Measurements from ENCODE around the gene TMC1. TPM values are rescaled to one million over a fixed set of nuclear protein-coding genes. Genes with fewer than 3 reads are reported as not detected.
"Not testable (repeated sequence)": the region's sequence is repeated elsewhere in the genome, so short reads cannot be mapped to it uniquely, and the experiment has no call there.

The TMC1 gene
- total RNA-seq, 4 donors from 2014 or later: 1.2 to 15.7 TPM; not detected in 2

GRCh38 chr9:72800328-72800994 is 279.1 kb downstream of the TMC1 start:
- no peak overlapping the region for H3K4me3 ChIP-seq
- in situ Hi-C loops (cut with MboI; ENCODE audit: low sequenced_read_pairs in 4 of 4): loop anchor here in 2 of 4 donors (25.0 kb wide), 2 partner anchors 188 to 763 kb away; no protein-coding TSS in a partner anchor

GRCh38 chr9:72805238-72805637 is 283.8 kb downstream of the TMC1 start:
- Histone ChIP-seq H3K27ac (no peak overlapping the region), H3K9me3 (no peaks in the 10 kb centered on the region), H3K4me1 (no peaks in the 10 kb centered on the region), H3K4me3 (no peak overlapping the region), H3K27me3 (no peaks in the 10 kb centered on the region), H3K36me3 (no peaks in the 10 kb centered on the region)
- DNase-seq (no peak), ATAC-seq (no peak)
- in situ Hi-C loops (cut with MboI; ENCODE audit: low sequenced_read_pairs in 4 of 4) (loop anchor here in 2 of 4 donors (25.0 kb wide), 2 partner anchors 193 to 768 kb away; no protein-coding TSS in a partner anchor), intact Hi-C loops (cut with DNase I; ENCODE audit: low total_unique reads) (no loop called here)
- TF ChIP-seq POLR2A (IDR thresholded peaks at IDR 0.05) (no peak), CTCF (IDR thresholded peaks at IDR 0.05 in 4 of 5, conservative IDR thresholded peaks at IDR 0.05 in 1 of 5) (no peak)

More at GRCh38 chr9:72800328-72800994, 279.1 kb downstream of the TMC1 start:
- H3K36me3 ChIP-seq: no peaks in the 10 kb centered on the region
- intact Hi-C loops (cut with DNase I; ENCODE audit: low total_unique reads): no loop called here
- H3K9me3 ChIP-seq: no peaks in the 10 kb centered on the region
- no peaks in the 10 kb centered on the region for H3K27me3 ChIP-seq
- TF ChIP-seq CTCF (IDR thresholded peaks at IDR 0.05 in 4 of 5, conservative IDR thresholded peaks at IDR 0.05 in 1 of 5) (no peak), POLR2A (IDR thresholded peaks at IDR 0.05) (no peak)
- no peak for ATAC-seq
- no peaks in the 10 kb centered on the region for H3K4me1 ChIP-seq
- no peak for DNase-seq
- no peak overlapping the region for H3K27ac ChIP-seq

GRCh38 chr9:72806313-72806809 is 285.0 kb downstream of the TMC1 start:
- intact Hi-C loops (cut with DNase I; ENCODE audit: low total_unique reads); H3K4me1 ChIP-seq; ATAC-seq; H3K27ac ChIP-seq; H3K4me3 ChIP-seq; H3K27me3 ChIP-seq; H3K36me3 ChIP-seq; DNase-seq; H3K9me3 ChIP-seq: not testable (repeated sequence)
- in situ Hi-C loops (cut with MboI; ENCODE audit: low sequenced_read_pairs in 4 of 4): loop anchor here in 2 of 4 donors (25.0 kb wide), 2 partner anchors 194 to 769 kb away; no protein-coding TSS in a partner anchor

DNA sequence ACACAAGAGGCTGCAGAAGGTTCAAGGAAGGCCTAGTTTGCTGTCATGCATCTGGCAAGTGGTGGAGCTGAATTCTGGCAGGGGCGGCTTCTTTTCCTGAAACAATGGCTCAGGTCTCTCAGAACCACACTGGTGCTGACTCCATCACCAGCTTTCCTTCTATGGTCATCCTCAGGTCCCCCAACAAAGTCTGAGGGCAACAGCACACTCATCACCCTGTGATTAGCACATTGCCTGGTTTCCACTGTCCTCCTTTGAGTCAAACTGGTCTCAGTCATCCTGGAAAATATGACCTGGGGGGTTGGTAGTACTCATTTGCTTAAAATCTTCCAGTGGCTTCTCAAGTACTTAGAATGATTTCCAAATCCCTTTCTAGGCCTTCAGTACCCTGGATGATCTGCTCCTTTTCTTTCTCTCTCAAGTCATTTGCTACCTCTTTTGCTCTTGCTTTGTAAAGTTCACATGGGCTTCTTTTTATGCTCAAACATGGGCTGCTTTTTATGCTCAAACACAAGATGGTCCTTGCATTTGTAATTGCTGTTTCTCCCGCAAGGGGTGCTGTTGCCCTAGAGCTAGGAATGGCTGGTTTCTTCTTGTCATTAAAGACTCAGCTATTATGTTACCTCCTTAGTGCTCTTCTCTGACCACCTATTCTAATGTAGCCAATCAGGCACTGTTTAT is 286.5 kb downstream of the TMC1 start:
- H3K36me3 ChIP-seq: no peaks in the 10 kb centered on the region
- DNase-seq (no peak), ATAC-seq (no peak)
- no peaks in the 10 kb centered on the region for H3K4me1 ChIP-seq
- H3K27me3 ChIP-seq: no peaks in the 10 kb centered on the region
- TF ChIP-seq POLR2A (IDR thresholded peaks at IDR 0.05) (no peak), CTCF (IDR thresholded peaks at IDR 0.05 in 4 of 5, conservative IDR thresholded peaks at IDR 0.05 in 1 of 5) (no peak)
- in situ Hi-C loops (cut with MboI; ENCODE audit: low sequenced_read_pairs in 4 of 4) (loop anchor here in 2 of 4 donors (25.0 kb wide), 2 partner anchors 196 to 771 kb away; no protein-coding TSS in a partner anchor), intact Hi-C loops (cut with DNase I; ENCODE audit: low total_unique reads) (no loop called here)
- H3K9me3 ChIP-seq: no peaks in the 10 kb centered on the region
- no peak overlapping the region for H3K4me3 ChIP-seq
- no peak overlapping the region for H3K27ac ChIP-seq

DNA sequence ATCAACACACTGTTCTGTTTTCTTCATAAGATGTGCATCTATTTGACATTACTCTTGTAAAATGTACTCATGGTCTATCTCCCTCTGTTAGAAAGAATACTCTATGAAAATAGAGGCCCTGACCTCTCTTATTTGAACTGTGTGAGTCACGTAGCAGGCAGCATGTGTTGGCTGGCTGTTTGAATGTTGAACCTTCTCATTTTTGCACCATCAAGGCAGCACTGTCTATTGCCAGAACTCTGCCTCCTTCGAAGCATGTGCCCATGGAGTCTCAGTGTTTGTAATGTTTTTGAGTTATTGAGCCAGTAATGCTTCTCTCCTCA is 287.0 kb downstream of the TMC1 start:
- in situ Hi-C loops (cut with MboI; ENCODE audit: low sequenced_read_pairs in 4 of 4) (loop anchor here in 2 of 4 donors (25.0 kb wide), 2 partner anchors 196 to 771 kb away; no protein-coding TSS in a partner anchor), intact Hi-C loops (cut with DNase I; ENCODE audit: low total_unique reads) (no loop called here)
- Histone ChIP-seq H3K27me3 (no peaks in the 10 kb centered on the region), H3K4me3 (no peak overlapping the region), H3K27ac (no peak overlapping the region), H3K4me1 (no peaks in the 10 kb centered on the region), H3K36me3 (no peaks in the 10 kb centered on the region), H3K9me3 (no peaks in the 10 kb centered on the region)
- ATAC-seq (no peak), DNase-seq (no peak)
- TF ChIP-seq POLR2A (IDR thresholded peaks at IDR 0.05) (no peak), CTCF (IDR thresholded peaks at IDR 0.05 in 4 of 5, conservative IDR thresholded peaks at IDR 0.05 in 1 of 5) (no peak)
